ENCODE measurements around the gene EIF4EBP2. TPM values are rescaled to one million over a fixed set of nuclear protein-coding genes. Genes with fewer than 3 reads are reported as not detected.

The EIF4EBP2 gene
- total RNA-seq, 1 experiment from 2014 or later, result 112 TPM

GRCh38 chr10:70378122-70378521 lies 25.8 kb upstream of the EIF4EBP2 start:
- Mint-ChIP-seq H3K9me3 (0 out of 2 replicates have a peak, but pooled peaks cover 3% of the 10 kb centered on the region), H3K4me1 (peaks cover 42% of the 10 kb centered on the region), H3K27ac (no peak overlapping the region), H3K36me3 (peaks cover 26% of the 10 kb centered on the region), H3K4me3 (no peak overlapping the region), H3K27me3 (ENCODE audit: low read depth) (peaks cover 14% of the 10 kb centered on the region)
- no peak for ATAC-seq
- TF ChIP-seq IRF2 (CRISPR knock-in tag; IDR thresholded peaks at IDR 0.05; ENCODE audit: borderline replicate concordance, low read depth), result no peak
- TF ChIP-seq FOXK1 (CRISPR knock-in tag; IDR thresholded peaks at IDR 0.05), result no peak
- TF ChIP-seq TP53 (CRISPR knock-in tag; IDR thresholded peaks at IDR 0.05), result no peak
- TF ChIP-seq JUN (CRISPR knock-in tag; IDR thresholded peaks at IDR 0.05), result no peak
- TF ChIP-seq NFYB (CRISPR knock-in tag; conservative IDR thresholded peaks at IDR 0.05; ENCODE audit: low read depth), result no peak
- TF ChIP-seq RORB (CRISPR knock-in tag; IDR thresholded peaks at IDR 0.05), result no peak
- TF ChIP-seq KAT7 (CRISPR knock-in tag; IDR thresholded peaks at IDR 0.05; ENCODE audit: borderline replicate concordance), result no peak
- no peak for TF ChIP-seq ZNF121 (CRISPR knock-in tag; IDR thresholded peaks at IDR 0.05)
- TF ChIP-seq ZBTB21 (CRISPR knock-in tag; IDR thresholded peaks at IDR 0.05; ENCODE audit: borderline replicate concordance), result no peak
- no peak for TF ChIP-seq ZNF423 (CRISPR knock-in tag; IDR thresholded peaks at IDR 0.05)
- TF ChIP-seq TCF7 (CRISPR knock-in tag; IDR thresholded peaks at IDR 0.05; ENCODE audit: low read depth), result no peak
- TF ChIP-seq, protein P1, sequence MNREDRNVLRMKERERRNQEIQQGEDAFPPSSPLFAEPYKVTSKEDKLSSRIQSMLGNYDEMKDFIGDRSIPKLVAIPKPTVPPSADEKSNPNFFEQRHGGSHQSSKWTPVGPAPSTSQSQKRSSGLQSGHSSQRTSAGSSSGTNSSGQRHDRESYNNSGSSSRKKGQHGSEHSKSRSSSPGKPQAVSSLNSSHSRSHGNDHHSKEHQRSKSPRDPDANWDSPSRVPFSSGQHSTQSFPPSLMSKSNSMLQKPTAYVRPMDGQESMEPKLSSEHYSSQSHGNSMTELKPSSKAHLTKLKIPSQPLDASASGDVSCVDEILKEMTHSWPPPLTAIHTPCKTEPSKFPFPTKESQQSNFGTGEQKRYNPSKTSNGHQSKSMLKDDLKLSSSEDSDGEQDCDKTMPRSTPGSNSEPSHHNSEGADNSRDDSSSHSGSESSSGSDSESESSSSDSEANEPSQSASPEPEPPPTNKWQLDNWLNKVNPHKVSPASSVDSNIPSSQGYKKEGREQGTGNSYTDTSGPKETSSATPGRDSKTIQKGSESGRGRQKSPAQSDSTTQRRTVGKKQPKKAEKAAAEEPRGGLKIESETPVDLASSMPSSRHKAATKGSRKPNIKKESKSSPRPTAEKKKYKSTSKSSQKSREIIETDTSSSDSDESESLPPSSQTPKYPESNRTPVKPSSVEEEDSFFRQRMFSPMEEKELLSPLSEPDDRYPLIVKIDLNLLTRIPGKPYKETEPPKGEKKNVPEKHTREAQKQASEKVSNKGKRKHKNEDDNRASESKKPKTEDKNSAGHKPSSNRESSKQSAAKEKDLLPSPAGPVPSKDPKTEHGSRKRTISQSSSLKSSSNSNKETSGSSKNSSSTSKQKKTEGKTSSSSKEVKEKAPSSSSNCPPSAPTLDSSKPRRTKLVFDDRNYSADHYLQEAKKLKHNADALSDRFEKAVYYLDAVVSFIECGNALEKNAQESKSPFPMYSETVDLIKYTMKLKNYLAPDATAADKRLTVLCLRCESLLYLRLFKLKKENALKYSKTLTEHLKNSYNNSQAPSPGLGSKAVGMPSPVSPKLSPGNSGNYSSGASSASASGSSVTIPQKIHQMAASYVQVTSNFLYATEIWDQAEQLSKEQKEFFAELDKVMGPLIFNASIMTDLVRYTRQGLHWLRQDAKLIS (CRISPR knock-in tag; IDR thresholded peaks at IDR 0.05; ENCODE audit: borderline replicate concordance), result no peak
- TF ChIP-seq, protein P2, sequence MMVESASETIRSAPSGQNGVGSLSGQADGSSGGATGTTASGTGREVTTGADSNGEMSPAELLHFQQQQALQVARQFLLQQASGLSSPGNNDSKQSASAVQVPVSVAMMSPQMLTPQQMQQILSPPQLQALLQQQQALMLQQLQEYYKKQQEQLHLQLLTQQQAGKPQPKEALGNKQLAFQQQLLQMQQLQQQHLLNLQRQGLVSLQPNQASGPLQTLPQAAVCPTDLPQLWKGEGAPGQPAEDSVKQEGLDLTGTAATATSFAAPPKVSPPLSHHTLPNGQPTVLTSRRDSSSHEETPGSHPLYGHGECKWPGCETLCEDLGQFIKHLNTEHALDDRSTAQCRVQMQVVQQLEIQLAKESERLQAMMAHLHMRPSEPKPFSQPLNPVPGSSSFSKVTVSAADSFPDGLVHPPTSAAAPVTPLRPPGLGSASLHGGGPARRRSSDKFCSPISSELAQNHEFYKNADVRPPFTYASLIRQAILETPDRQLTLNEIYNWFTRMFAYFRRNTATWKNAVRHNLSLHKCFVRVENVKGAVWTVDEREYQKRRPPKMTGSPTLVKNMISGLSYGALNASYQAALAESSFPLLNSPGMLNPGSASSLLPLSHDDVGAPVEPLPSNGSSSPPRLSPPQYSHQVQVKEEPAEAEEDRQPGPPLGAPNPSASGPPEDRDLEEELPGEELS (CRISPR knock-in tag; IDR thresholded peaks at IDR 0.05), result no peak
- CTCF ChIA-PET, result interaction anchor here (0.7 to 4.2 kb wide), 9 partner anchors 9 to 157 kb away, joined by 3 to 36 read pairs (median 6); partner anchors contain the start of gene EIF4EBP2
- DNase-seq (ENCODE audit: low spot score), result no peak
- POLR2A ChIA-PET, result no interaction called here

- TF ChIP-seq, protein P3, sequence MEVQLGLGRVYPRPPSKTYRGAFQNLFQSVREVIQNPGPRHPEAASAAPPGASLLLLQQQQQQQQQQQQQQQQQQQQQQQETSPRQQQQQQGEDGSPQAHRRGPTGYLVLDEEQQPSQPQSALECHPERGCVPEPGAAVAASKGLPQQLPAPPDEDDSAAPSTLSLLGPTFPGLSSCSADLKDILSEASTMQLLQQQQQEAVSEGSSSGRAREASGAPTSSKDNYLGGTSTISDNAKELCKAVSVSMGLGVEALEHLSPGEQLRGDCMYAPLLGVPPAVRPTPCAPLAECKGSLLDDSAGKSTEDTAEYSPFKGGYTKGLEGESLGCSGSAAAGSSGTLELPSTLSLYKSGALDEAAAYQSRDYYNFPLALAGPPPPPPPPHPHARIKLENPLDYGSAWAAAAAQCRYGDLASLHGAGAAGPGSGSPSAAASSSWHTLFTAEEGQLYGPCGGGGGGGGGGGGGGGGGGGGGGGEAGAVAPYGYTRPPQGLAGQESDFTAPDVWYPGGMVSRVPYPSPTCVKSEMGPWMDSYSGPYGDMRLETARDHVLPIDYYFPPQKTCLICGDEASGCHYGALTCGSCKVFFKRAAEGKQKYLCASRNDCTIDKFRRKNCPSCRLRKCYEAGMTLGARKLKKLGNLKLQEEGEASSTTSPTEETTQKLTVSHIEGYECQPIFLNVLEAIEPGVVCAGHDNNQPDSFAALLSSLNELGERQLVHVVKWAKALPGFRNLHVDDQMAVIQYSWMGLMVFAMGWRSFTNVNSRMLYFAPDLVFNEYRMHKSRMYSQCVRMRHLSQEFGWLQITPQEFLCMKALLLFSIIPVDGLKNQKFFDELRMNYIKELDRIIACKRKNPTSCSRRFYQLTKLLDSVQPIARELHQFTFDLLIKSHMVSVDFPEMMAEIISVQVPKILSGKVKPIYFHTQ (CRISPR knock-in tag; IDR thresholded peaks at IDR 0.05), result no peak
- TF ChIP-seq, protein P4, sequence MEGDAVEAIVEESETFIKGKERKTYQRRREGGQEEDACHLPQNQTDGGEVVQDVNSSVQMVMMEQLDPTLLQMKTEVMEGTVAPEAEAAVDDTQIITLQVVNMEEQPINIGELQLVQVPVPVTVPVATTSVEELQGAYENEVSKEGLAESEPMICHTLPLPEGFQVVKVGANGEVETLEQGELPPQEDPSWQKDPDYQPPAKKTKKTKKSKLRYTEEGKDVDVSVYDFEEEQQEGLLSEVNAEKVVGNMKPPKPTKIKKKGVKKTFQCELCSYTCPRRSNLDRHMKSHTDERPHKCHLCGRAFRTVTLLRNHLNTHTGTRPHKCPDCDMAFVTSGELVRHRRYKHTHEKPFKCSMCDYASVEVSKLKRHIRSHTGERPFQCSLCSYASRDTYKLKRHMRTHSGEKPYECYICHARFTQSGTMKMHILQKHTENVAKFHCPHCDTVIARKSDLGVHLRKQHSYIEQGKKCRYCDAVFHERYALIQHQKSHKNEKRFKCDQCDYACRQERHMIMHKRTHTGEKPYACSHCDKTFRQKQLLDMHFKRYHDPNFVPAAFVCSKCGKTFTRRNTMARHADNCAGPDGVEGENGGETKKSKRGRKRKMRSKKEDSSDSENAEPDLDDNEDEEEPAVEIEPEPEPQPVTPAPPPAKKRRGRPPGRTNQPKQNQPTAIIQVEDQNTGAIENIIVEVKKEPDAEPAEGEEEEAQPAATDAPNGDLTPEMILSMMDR (IDR thresholded peaks at IDR 0.05), result peak; percentile 81
- ChIA-PET POLR2A (interaction anchor here (0.8 to 1.1 kb wide), 2 partner anchors 24 to 98 kb away, joined by 3 read pairs; partner anchors contain the start of gene EIF4EBP2), CTCF (interaction anchor here (0.6 to 4.2 kb wide), 46 partner anchors 8 to 258 kb away, joined by 3 to 36 read pairs (median 4); partner anchors contain the start of genes EIF4EBP2, NODAL and SAR1A)
- peaks cover 46% of the 10 kb centered on the region for H3K4me1 Mint-ChIP-seq
- H3K36me3 Mint-ChIP-seq, result peaks cover 13% of the 10 kb centered on the region
- ATAC-seq (peak; percentile 39), DNase-seq (ENCODE audit: low spot score) (peak; percentile 57)
- H3K27me3 Mint-ChIP-seq (ENCODE audit: low read depth), result peaks cover 14% of the 10 kb centered on the region
- H3K4me3 Mint-ChIP-seq, result no peak overlapping the region
- 0 out of 2 replicates have a peak, but pooled peaks cover 3% of the 10 kb centered on the region for H3K9me3 Mint-ChIP-seq
- H3K27ac Mint-ChIP-seq, result peak overlapping the region; percentile 11; the same call in 1 of the 2 replicates
These were observed 24.3 kb upstream of the EIF4EBP2 start for GRCh38 chr10:70379581-70380176.
